Stimulated activated naive CD8-positive, alpha-beta T cell treated with anti-CD3 and anti-CD28 coated beads, Interleukin-15, Interleukin-2, amounts not matched to agents 100 ng/mL and 50 ng/mL, for 24 hours (primary cell): ENCODE data around the gene FCN3.

ENCODE experiments used
- H3K27ac Mint-ChIP-seq: one replicate; pipeline ENCODE4 v1.8.0; 2021; ENCODE audit warnings: mild to moderate bottlenecking, mixed read lengths
- H3K27me3 Mint-ChIP-seq: one replicate; pipeline ENCODE4 v1.8.0; 2021; ENCODE audit warnings: mixed read lengths
- H3K36me3 Mint-ChIP-seq: one replicate; pipeline ENCODE4 v1.8.0; 2021; ENCODE audit warnings: low read depth, mixed read lengths
- H3K4me1 Mint-ChIP-seq: one replicate; pipeline ENCODE4 v1.8.0; 2021; ENCODE audit warnings: low read depth, mixed read lengths
- H3K4me3 Mint-ChIP-seq: one replicate; pipeline ENCODE4 v1.8.0; 2021; ENCODE audit warnings: mild to moderate bottlenecking, mixed read lengths
- H3K9me3 Mint-ChIP-seq: one replicate; pipeline ENCODE4 v1.8.0; 2021; ENCODE audit warnings: mixed read lengths

FCN3 gene

DNA sequence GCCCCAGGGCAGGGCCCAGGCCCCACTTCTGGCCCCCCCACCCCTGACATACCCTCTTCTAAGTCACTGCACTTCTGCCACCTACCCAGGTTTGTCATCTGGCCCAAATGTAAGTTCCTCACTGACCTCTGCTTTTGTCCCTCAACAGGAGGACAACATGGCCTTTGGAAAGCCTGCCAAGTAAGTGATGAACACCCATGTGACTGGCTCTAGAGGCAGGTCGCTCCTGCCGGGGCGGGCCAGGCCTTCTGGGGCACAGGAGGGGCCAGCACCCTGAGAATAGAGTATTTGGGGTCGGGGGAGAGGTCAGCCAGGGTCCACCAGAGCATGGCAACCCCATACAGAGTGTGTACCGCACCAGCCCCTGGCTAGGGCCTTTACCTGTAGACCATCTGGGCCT is 42.7 kb downstream of the FCN3 start:
- no peak overlapping the region for H3K4me3 Mint-ChIP-seq
- H3K27ac Mint-ChIP-seq = no peak overlapping the region
- H3K27me3 Mint-ChIP-seq = no peaks in the 10 kb centered on the region
- peaks cover 29% of the 10 kb centered on the region for H3K4me1 Mint-ChIP-seq
- no peaks in the 10 kb centered on the region for H3K9me3 Mint-ChIP-seq
- peaks cover 53% of the 10 kb centered on the region for H3K36me3 Mint-ChIP-seq

DNA sequence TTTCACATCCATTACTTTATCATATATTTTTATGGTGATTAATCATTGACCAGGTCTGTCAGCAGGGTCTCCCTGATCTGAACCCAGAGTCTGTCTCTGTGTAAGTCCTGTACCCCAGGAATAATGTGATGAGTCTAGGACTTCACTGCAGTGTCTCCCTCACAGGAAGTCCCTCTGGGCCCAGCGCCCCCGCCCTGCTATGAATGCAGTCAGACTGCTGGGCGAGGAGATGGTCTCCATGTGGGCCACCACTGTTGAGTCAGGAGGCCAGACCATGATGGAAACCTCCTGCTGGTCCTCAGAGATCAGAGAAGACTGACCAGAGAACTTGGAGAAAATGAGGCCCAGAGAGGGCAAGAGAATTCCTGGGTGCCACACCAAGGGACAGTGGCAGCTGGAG is 43.2 kb downstream of the FCN3 start:
- no peaks in the 10 kb centered on the region for H3K27me3 Mint-ChIP-seq
- H3K4me1 Mint-ChIP-seq = peaks cover 34% of the 10 kb centered on the region
- H3K27ac Mint-ChIP-seq = no peak overlapping the region
- H3K9me3 Mint-ChIP-seq = no peaks in the 10 kb centered on the region
- H3K36me3 Mint-ChIP-seq = peaks cover 53% of the 10 kb centered on the region
- no peak overlapping the region for H3K4me3 Mint-ChIP-seq

DNA sequence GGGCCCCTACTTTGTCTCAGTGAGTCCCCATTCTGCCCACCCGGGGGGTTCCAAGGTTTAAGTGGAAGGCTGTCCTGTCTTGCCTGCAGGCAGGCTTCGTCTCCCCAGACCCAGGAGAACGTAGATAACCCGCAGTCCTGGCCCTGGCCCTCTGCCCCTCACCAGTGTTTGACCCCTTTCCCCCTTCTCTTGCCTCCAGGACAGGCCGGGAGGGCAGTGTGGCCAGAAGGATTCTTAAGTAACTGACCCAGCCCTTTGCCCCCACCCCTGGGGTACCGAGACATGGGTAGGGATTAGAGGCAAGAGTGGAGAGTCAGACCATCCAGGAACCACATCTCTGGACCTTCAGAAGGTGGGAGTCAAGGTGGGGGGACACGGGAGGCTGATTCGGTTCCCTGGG is 43.8 kb downstream of the FCN3 start:
- H3K27ac Mint-ChIP-seq = no peak overlapping the region
- H3K36me3 Mint-ChIP-seq = peaks cover 54% of the 10 kb centered on the region
- H3K4me1 Mint-ChIP-seq = peaks cover 40% of the 10 kb centered on the region
- no peaks in the 10 kb centered on the region for H3K27me3 Mint-ChIP-seq
- H3K4me3 Mint-ChIP-seq = no peak overlapping the region
- H3K9me3 Mint-ChIP-seq = no peaks in the 10 kb centered on the region

DNA sequence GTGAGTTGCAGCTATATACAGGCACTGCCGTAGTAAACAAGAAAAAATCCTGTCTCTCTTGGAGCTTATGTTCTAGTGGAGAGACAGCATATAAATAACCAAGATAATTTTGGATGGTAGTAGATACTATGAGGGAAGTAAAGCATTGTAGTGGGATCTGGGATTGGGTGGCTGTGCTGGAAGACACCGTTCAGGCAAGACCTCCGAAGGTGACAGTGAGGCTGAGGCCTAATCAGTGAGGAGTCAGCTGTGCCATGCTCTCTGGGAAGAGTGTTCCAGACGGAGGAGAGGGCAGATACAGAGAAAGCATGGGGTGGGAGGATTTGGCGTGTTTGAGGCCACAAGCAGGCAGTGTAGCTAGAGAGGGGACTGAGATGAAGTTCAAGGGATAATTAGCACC is 46.7 kb downstream of the FCN3 start:
- peaks cover 57% of the 10 kb centered on the region for H3K36me3 Mint-ChIP-seq
- no peaks in the 10 kb centered on the region for H3K27me3 Mint-ChIP-seq
- no peak overlapping the region for H3K4me3 Mint-ChIP-seq
- H3K27ac Mint-ChIP-seq = no peak overlapping the region
- H3K9me3 Mint-ChIP-seq = no peaks in the 10 kb centered on the region
- peaks cover 67% of the 10 kb centered on the region for H3K4me1 Mint-ChIP-seq

DNA sequence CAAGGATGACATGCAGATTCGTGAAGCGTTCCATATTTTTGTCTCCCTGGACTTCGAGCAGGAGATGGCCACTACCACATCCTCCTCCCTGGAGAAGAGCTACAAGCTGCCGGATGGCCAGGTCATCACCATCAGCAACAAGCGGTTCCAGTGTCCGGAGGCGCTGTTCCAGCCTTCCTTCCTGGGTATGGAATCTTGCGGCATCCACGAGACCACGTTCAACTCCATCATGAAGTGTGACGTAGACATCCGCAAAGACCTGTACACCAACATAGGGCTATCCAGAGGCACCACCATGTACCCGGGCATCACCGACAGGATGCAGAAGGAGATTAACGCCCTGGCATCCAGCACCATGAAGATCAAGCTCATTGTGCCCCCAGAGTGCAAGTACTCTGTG is 49.3 kb downstream of the FCN3 start:
- no peak overlapping the region for H3K27ac Mint-ChIP-seq
- H3K4me3 Mint-ChIP-seq = no peak overlapping the region

DNA sequence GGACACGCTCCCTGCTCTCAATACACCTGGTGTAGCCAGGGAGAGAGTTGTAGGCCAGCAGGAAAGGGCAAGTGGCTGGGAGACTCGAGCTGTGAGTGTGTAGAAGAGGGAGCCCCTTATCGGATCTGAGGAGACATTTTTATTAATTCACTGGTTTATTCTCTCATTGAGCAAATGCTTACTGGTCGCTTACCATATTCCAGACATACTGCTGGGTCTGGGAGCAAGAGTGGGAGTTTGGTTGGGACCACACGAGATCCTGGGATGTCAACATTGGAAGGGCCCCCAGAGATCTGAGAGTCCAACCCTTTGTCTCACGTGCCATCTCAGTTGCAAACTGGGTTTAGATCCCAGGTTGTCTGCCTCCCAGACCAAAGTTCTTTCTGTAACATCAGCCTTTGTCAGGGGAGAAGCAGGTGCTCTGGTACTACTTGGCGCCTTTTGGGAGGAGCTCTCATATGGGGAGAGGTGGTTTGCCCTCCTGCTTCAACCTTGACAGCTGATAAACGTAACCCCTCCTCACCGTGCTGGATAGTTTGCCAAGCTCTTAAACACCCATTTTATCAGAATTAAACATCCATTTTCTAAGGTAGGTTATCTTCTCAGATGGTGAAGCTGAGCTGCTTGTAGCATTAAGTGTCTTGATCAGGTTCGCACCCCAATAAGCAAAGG is 51.9 kb downstream of the FCN3 start:
- no peaks in the 10 kb centered on the region for H3K27me3 Mint-ChIP-seq
- no peaks in the 10 kb centered on the region for H3K9me3 Mint-ChIP-seq
- H3K4me1 Mint-ChIP-seq = peaks cover 47% of the 10 kb centered on the region
- peaks cover 34% of the 10 kb centered on the region for H3K36me3 Mint-ChIP-seq
- peak overlapping the region; percentile 94 for H3K27ac Mint-ChIP-seq
- H3K4me3 Mint-ChIP-seq = peak overlapping the region; percentile 96

More for the DNA sequence above, 49.3 kb downstream of the FCN3 start:
- H3K9me3 Mint-ChIP-seq = no peaks in the 10 kb centered on the region
- no peaks in the 10 kb centered on the region for H3K27me3 Mint-ChIP-seq
- peaks cover 63% of the 10 kb centered on the region for H3K4me1 Mint-ChIP-seq
- peaks cover 49% of the 10 kb centered on the region for H3K36me3 Mint-ChIP-seq

DNA sequence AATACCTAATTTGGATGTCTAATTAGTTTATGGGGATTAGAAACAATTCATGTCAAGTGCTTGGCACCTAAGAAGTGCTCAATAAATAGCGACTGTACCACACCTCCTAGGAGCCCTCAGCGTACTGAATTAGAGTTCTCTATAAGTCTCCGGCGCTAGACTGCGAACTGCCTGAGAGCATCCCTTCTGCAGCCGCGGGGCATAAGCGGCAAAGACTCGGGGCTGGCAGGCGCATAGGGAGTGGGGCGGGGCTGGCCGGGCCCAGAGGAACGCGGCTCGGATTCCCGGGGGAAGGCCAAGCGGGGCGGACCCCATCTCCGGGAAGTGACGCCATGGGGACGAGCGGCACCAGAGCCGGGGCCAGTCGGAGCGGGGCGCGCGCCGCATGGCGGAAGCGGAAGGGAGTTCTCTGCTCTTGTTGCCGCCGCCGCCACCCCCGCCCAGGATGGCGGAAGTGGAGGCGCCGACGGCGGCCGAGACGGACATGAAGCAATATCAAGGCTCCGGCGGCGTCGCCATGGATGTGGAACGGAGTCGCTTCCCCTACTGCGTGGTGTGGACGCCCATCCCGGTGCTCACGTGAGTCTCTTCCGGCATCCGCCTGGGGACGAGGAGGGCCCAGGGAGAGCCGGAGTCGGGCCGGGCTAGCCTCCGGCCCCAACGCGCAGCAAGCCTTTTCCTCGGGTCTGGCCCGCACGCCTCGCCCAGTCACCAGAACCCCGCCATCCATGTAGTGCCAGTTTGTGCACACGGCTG is 52.6 kb downstream of the FCN3 start, which contains the start of gene TMEM222:
TSS of gene TMEM222 (plus strand) at position 351 of the 756 bp plus-strand sequence. CDS start at position 386, 35 bp downstream.
- H3K9me3 Mint-ChIP-seq = no peaks in the 10 kb centered on the region
- H3K36me3 Mint-ChIP-seq = peaks cover 29% of the 10 kb centered on the region
- peaks cover 44% of the 10 kb centered on the region for H3K4me1 Mint-ChIP-seq
- no peaks in the 10 kb centered on the region for H3K27me3 Mint-ChIP-seq
- peak within 1 kb of the TSS; percentile 96 for H3K4me3 Mint-ChIP-seq
- peak within 1 kb of the TSS; percentile 94 for H3K27ac Mint-ChIP-seq
